Cerebellar nuclear complex (tissue), 1 donor: ENCODE measurements around the gene PRPH2.
"Not testable (repeated sequence)": the region's sequence is repeated elsewhere in the genome, so short reads cannot be mapped to it uniquely, and the experiment has no call there.

Experiments used
- DNase-seq, 2 experiments: peaks; one replicate each; lab custom pipeline; 2025; lab: John Stamatoyannopoulos, UW

PRPH2 gene

DNA sequence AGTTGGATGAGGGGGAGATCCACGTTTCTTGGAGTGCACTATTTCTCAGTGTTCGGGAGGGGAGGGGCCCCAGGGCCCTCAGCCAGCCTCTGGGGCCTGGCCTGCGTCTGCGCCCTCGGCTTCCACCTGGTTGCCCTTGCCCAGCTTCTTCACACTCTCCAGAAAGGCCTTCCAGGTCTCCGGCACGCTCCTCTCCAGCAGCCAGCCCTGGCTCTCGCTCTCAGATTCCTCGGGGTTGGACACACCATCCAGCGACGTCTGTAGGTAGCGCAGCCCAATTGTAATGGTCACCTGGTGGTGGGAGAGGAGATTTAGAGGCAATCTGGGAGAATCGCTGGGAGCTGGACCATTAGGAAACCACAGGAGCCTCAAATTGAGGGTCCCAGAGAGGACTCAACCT, 24.2 kb downstream of the PRPH2 start:
- DNase-seq, result no peak

DNA sequence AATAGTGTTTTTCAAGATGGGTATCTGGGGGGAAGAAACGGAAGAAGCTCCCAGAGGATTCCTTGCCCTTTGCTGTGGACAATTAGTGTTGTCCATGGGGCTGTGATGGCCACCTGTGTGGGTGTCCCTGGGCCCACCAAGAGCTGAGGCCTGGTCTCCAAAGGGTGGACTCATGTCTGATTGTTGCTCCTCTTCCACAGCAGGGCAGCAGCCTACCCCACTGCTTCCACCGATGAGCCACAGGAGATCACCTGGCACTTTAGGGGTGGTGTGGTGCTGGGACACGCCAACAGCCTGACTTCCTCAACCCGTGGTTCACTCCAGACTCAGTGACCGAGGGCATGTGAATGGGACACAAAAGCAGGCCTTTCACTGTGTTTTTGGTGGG, 25.1 kb downstream of the PRPH2 start:
- DNase-seq, result no peak

DNA sequence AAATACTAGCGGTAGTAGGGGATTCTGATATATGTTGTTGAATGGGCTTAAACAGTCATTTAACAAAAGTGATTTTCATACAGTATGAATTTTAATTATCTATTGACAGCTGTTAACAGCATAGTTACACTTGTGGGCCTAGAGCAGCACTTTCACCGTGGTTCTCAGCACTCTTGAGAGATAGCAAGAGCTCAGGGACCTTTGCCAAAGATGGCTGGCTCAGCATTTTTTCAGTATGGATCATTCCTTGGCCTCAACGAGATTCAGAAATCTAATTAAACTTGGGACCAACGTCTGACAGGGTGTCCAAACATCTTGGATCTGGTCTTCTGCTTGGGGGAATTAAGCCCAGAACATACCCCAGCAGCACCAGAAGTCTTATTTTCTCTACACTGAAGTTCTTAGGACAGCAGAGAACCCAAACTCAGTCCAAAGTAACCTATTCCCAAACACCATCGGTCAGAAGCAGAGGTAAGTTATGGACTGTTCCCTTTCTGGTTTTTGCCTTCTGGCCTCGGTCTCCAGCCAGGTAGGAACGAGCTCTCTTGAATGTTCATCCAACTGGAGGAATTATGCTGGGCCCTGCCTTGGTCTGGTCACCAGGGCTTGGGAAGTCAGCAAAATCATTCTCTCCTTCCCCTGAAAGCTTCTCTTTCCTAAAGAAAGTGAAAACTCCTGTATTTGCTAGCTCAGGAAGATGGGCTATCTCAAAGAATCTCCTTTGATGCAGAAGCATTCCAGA, 25.7 kb downstream of the PRPH2 start:
- no peak for DNase-seq

DNA sequence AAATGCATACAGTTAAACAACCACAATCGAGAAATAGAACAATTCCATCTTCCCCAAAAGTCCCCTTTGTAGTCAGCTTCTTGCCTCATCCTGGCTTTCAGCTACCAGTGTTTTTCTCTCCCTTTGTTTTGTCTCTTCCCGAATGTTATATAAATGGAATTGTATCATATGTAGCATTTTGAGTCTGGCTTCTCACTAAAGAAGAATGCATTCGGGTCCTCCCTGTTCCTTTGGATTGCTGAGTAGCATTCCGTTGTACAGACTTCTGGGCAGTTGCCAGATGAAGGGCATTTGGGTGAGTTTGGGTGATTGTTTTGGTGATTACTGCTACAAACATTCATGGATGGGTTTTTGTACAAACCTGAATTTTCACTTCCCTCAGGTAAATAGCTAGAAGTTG, 27.8 kb downstream of the PRPH2 start:
- no peak for DNase-seq

DNA sequence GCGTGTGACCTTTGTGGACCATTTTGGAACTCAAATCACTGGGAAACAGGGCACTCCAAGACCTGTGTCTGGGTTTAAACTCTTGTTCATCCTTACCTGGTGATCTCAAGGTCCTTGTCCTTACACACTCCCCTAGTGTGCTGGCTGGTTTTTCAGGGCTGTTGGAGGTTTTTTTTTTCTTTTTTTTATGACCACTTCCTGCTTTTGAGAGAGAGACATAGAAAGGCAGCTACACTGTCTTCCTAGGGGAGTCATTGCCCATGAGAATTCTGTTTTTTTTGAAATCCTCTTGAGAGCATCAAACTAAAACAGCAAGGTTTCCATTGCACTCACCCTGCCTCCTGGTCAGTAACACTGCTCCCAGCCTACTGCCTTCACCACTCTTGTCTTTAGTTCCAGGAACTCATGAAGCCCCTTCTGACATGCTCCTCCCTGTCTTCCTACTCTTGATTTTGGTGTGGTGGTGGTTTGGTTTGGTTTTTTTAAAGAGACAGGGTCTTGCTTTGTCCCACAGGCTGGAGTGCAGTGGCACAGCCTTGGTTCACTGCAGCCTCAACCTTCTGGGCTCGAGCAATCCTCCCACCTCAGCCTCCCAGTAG, 28.6 kb downstream of the PRPH2 start:
- DNase-seq, result no peak

DNA sequence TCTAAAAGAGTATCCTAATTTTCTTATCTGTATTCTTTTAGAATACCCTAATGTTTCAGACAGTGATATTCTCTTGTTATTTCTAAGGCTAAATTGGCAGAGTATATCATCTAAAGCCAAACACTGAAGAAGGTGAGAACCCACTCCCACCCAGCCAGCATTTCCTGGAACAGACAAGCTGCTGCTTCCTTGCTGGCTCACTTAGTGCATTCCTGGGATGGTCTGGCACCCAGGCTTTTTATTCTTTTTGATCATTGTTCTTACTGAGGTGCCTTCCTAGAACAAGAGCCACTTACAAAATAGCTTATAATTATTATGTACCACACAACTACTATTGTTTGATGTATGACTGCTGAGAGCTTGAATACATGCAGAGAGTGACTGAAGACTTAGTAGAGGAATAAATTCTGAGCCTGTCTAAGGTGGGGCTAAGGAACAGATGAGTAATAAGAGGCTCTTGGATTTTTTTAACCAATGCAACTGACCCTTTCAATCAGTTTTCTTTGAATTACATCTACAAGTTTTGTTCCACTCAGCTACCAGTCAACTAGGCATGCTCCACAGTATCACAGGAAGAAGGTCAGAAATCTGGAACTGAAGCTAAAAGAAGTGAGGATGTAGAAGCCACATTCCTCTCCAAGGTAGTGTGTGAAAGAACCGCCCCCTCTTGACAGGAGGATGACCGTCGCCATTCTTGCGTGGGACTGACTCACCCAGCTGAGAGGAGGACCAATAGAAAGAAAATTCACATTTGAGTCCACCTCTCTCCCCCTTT, 30.1 kb downstream of the PRPH2 start:
- DNase-seq, result no peak

DNA sequence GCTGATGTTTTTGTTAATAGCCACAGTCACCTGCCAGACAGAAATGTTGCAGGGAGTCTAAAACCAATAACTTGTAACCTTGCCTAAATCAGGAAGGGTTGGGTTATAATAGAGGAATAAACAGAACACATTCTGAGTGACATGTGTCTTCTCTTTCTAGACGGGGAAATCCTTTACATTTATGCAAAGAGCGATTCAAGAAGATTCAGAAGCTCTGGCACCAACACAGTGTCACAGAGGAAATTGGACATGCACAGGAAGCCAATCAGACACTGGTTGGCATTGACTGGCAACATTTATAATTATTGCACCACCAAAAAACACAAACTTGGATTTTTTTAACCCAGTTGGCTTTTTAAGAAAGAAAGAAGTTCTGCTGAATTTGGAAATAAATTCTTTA, 31.5 kb downstream of the PRPH2 start:
- no peak for DNase-seq

DNA sequence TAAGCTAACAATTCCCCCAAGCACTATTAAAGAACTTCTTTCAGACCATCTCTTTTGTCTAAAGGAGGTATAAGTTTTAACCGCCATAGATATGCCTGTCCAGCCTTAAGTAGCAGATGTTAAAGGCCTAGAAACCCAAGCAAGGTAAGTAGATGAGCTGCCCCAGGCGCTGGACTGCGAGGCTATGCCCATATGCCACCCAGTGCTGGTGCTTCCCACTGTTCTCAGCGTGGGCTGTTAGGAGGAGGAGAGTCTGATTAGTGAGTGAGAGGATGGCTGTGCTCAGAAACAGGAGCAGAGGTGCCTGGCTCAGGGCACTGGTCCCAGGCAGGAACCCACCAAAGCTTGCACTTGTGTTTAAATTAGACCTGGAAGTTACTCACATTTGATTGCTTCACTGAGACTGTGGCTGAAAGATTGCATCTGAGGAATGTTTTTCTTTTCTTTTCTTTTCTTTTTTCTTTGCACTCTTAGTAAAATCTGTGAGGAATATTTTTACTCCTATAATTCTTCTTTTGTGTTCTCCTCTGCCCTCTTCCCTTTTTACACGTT, 32.2 kb downstream of the PRPH2 start:
- DNase-seq, result no peak

DNA sequence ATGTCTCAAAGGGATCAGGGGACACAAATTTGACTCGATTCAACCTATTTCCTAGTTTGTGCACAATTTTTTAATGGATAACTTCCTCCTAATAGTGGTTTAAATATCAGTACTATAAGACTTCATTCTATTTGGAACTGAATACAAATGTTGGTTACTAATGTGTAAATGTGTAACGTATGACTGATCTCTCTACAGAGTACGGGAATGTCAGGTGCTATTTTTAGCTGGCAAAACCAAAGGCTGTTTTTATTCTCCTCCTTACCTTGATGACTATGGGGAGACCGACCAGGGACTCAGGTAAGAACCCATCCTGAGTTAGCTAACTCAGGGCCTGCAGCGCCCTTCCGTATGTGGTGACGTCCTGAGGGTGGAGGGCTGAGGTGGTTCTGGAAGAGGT, 33.0 kb downstream of the PRPH2 start:
- no peak for DNase-seq

DNA sequence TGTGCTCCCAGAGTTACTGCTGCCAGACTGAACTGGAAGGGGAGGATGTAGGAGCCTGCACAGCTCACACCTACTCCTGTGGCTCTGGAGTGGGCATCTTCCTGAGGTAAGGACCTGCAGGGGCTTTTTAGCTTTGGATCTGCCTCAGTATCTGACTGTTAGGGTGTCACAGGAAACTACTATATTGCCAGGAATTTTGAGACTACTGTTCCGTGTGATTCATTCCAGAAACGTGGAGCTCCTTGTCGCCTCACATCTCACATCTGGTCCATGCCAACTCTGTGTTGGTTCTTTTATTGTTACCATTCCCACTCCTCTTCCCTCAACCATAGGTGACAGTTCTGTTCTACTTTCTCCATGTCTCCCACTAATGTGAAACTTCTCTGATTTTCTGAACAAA, 34.1 kb downstream of the PRPH2 start:
- no peak for DNase-seq

DNA sequence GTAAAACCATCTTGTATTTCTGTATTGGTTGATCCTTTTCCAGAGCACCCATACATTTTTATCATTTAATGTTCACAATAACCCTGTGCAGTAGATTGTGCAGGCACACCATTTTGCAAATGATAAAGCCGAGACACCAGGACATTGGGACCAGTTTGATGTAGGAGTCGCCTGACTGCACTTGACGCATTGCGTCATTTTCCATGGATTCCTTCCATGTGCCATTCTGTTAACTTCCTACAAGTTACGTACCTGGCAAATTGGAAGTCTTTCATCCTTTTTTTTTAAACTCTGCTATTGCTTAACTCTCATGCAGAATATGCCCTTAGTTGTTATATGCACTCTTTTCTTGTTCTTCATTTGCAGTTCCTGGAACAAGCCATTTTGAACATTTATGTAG, 43.0 kb downstream of the PRPH2 start:
- no peak for DNase-seq

DNA sequence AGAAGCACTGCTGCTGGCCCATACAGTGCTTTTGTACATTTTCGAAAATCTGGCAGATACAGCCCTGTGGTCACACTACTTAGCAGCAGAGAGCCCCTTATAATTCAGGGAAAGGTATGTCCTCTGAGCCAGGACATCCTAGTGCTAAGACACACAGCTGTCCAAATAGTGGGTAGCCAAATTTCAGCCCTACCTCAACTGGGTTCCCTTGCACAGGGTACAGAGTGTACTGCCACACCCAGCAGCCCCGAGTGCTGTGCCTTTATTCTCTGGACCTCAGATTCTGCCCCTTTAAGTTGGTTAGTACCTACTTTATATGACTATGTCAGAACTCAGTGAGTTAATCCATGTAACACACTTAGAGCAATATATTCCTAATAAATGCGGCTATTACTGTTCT, 47.6 kb downstream of the PRPH2 start:
- DNase-seq, result no peak

DNA sequence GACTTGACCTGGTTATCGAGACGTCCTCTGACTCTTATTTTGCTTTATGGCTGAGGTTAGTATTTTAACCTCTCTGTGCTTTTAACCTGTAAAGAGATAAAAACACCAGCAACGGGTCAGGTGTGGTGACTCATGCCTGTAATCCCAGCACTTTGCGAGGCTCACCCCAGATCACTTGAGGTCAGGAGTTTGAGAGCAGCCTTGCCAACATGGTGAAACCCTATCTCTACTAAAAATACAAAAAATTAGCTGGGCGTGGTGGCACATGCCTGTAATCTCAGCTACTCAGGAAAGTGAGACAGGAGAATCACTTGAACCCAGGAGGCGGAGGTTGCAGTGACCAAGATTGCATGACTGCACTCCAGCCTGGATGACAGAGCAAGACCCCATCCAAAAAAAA, 48.0 kb downstream of the PRPH2 start:
- not testable (repeated sequence) for DNase-seq

DNA sequence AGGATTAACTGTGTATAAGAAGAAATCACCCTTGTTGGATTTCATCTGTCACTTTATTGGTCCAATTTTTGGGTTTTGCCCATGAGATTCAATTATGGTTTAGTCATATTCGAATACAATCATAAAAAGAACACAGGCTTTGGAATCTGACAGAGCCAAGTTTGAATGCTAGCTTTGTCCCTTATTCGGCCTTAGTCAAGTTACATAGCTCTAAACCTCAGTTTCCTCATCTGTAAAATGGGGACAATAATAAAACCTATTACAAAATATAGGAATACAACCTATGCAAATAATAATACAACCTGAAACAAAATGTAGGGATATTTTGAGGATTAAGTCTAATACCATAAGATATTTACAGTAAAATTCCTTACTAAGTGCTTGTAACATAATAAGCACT, 57.7 kb downstream of the PRPH2 start:
- DNase-seq, result no peak

DNA sequence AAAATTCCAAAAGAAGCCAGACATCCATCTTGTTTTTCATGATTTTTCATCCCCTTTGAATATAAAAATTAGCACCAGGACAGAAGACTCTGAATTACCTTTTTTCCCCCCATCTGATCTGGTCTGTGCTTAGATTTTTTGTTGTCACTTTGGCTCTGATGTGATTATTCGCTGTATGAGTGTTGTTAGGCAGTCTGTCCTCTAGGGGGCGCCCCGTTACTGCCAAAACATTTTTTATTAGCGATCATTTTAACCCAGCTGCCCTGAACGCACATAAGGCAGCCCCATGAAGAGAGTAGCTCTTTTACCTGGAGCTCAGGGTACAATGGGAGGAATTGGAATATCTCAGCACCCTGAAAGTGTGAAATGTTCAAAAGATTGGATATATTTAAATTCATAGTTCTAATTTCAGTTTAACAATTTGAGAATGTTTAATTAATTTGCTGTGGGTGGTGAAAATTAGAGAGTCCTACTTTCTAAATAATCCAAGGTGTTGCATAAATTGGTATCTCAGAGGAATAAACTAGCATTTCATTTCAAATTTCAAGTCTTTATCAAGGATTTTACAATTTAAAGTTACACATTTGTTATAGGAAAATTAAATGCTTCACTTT, 60.8 kb downstream of the PRPH2 start:
- peak; percentile 2 to 80 for DNase-seq

DNA sequence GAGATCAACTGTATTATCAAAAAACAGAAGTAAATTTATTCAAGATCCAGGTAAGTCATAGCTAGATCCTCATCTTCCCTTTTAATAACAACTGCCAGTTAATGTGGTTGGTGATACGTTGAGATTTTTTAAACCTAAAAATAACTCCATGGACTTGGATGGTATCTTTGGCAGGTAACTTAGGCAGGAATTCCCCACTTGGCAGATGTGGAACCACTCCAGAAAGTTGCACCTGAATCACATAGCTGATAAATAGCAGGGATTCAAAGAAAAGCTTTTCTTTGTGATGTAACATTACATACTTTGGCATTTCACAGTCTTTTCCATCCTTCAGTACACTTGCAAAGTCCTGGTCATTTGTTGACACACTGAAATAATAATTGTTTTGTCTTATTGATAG, 62.6 kb downstream of the PRPH2 start:
- no peak for DNase-seq

DNA sequence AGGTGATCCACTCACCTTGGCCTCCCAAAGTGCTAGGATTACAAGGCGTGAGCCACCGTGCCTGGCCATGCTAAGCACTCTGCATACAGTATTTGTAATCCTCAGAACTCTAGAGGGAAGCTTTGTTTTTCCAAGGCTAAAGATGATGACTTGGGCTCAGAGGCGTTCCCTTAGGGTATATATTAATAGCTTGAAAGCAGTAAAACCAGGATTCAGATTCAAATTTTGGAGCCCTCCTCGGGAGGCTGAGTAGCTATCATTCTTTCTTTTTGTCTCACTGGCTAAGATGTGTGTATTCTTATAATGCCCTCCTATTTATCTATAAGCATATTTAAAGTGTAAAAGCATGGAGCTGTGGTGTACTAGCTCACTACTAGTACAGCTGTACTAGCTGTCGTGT, 68.5 kb downstream of the PRPH2 start:
- DNase-seq, result no peak

DNA sequence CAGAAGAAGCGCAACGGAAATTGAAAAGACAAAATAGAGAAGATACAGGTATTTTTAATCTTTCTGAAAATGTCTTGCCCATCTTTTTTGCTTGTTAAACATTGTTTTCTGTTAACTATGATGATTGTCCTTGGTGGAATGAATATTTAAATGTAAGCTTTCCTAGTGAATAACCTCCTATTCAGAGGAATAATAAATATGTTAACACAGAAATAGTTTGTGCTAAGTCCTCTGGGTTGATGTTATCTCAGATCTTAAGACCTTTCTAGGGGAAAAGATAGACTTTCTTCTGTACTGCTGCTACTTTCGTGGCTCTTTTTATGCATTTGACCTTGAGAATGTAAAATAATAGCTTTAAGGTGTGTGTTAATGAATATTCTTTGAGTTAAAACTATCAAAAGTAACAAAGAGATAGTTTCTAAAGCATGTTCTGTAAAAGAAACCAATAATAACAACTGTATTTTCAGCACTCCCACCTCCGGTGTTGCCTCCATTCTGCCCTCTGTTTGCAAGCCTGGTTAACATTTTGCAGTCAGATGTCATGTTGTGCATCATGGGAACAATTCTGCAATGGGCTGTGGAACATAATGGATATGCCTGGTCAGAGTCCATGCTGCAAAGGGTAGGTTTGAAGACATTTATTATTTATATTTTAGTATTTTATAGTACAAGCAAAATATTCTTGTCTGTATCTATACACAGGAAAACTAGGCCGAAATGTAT, 70.2 kb downstream of the PRPH2 start:
- DNase-seq, result no peak
